HEK293 (cell line): ENCODE measurements around the gene ZNF536.

Experiments used
- CTCF ChIA-PET: fragments of 350-600 bp; formaldehyde crosslinking; extraction: SDS; loops from one replicate; lab custom pipeline; 2021; ENCODE audit warnings: antibody characterized with exemption; lab: Yijun Ruan, JAX
- POLR2A ChIA-PET: fragments of 300-600 bp; formaldehyde crosslinking; extraction: SDS; loops from one replicate; lab custom pipeline; 2020; ENCODE audit warnings: antibody characterized with exemption, inconsistent platforms; lab: Yijun Ruan, JAX
- H3K27ac ChIP-seq: fragments of 200-500 bp; sonication (Bioruptor generic); 2 replicates; pipeline ENCODE4 v1.5.1; 2014; ENCODE audit warnings: low read depth, low read length, control low read depth, inconsistent platforms; ENCODE audit errors: extremely low read depth
- H3K36me3 ChIP-seq, 2 experiments: fragments of 200-500 bp in 1 of 2; sonication (Bioruptor generic) in 1 of 2; 1 replicate in 1 of 2; 2 replicates in 1 of 2; pipeline ENCODE4 v1.5.1; 2014 to 2017; ENCODE audit warnings: inconsistent platforms in 2 of 2, low read length in 2 of 2; ENCODE audit not compliant: control insufficient read depth in 2 of 2, insufficient read depth in 1 of 2
- H3K4me1 ChIP-seq: fragments of 200-500 bp; sonication (Bioruptor generic); 2 replicates; pipeline ENCODE4 v1.5.1; 2014; ENCODE audit warnings: mild to moderate bottlenecking, low read length, inconsistent platforms; ENCODE audit not compliant: control insufficient read depth, insufficient read depth
- H3K4me3 ChIP-seq: 2 replicates; pipeline ENCODE4 v1.5.1; 2011; ENCODE audit warnings: low read depth, mild to moderate bottlenecking, control low read depth, low read length, moderate library complexity
- H3K9me3 ChIP-seq: fragments of 200-500 bp; sonication (Bioruptor generic); 2 replicates; pipeline ENCODE4 v1.5.1; 2014; ENCODE audit warnings: low read depth, low read length, inconsistent platforms; ENCODE audit not compliant: control insufficient read depth, insufficient read depth
- EGR2 ChIP-seq: fragments of 450-650 bp; formaldehyde crosslinking; IDR thresholded peaks from 2 replicates; pipeline ENCODE4 v1.5.1; 2016; ENCODE audit warnings: low read depth, missing biosample characterization, missing genetic modification characterization
- ELK4 ChIP-seq: IDR thresholded peaks from 2 replicates; pipeline ENCODE4 v1.6.1; 2011; ENCODE audit warnings: mild to moderate bottlenecking, low read depth, low read length, borderline replicate concordance
- FEZF1 ChIP-seq: fragments of 450-650 bp; formaldehyde crosslinking; IDR thresholded peaks from 2 replicates; pipeline ENCODE4 v1.5.1; 2016; ENCODE audit warnings: missing biosample characterization, missing genetic modification characterization
- MZF1 ChIP-seq: fragments of 450-650 bp; formaldehyde crosslinking; IDR thresholded peaks from 2 replicates; pipeline ENCODE4 v1.5.1; 2017; ENCODE audit warnings: missing biosample characterization, missing genetic modification characterization, borderline replicate concordance
- ZBTB20 ChIP-seq: fragments of 450-650 bp; formaldehyde crosslinking; IDR thresholded peaks from 2 replicates; pipeline ENCODE4 v1.5.1; 2016; ENCODE audit warnings: missing biosample characterization, missing genetic modification characterization
- ZBTB44 ChIP-seq: fragments of 450-650 bp; IDR thresholded peaks from 2 replicates; pipeline ENCODE4 v1.5.1; 2018; ENCODE audit warnings: missing biosample characterization, mild to moderate bottlenecking, missing genetic modification characterization
- ZNF174 ChIP-seq: fragments of 450-650 bp; formaldehyde crosslinking; IDR thresholded peaks from 2 replicates; pipeline ENCODE4 v1.5.0; 2017; ENCODE audit warnings: missing biosample characterization, mild to moderate bottlenecking, missing genetic modification characterization
- ZNF202 ChIP-seq: fragments of 450-650 bp; formaldehyde crosslinking; IDR thresholded peaks from 2 replicates; pipeline ENCODE4 v1.5.1; 2016; ENCODE audit warnings: missing biosample characterization, missing genetic modification characterization, borderline replicate concordance
- ZNF274 ChIP-seq, 2 experiments: fragments of 200-500 bp in 1 of 2; fragments of 450-650 bp in 1 of 2; sonication (Bioruptor generic) in 1 of 2; formaldehyde crosslinking in 1 of 2; IDR thresholded peaks; 2 replicates each; pipeline versions ENCODE4 v1.5.1 to v1.6.1; 2014 to 2016; ENCODE audit warnings: borderline replicate concordance in 1 of 2, inconsistent platforms in 1 of 2, low read length in 1 of 2, missing biosample characterization in 1 of 2, missing genetic modification characterization in 1 of 2
- ZNF362 ChIP-seq: fragments of 450-650 bp; formaldehyde crosslinking; IDR thresholded peaks from 2 replicates; pipeline ENCODE4 v1.5.1; 2016; ENCODE audit warnings: missing biosample characterization, missing genetic modification characterization
- ZNF366 ChIP-seq: fragments of 450-650 bp; formaldehyde crosslinking; conservative IDR thresholded peaks from 2 replicates; pipeline ENCODE4 v1.5.1; 2016; ENCODE audit warnings: missing biosample characterization, missing genetic modification characterization
- ZNF426 ChIP-seq: fragments of 450-650 bp; formaldehyde crosslinking; IDR thresholded peaks from 2 replicates; pipeline ENCODE4 v1.5.1; 2017; ENCODE audit warnings: missing biosample characterization, missing genetic modification characterization, mild to moderate bottlenecking, inconsistent platforms, moderate library complexity
- ZNF518A ChIP-seq: fragments of 450-650 bp; formaldehyde crosslinking; conservative IDR thresholded peaks from 2 replicates; pipeline ENCODE4 v1.5.1; 2016; ENCODE audit warnings: low read depth, missing biosample characterization, missing genetic modification characterization
- ZNF549 ChIP-seq: fragments of 450-650 bp; IDR thresholded peaks from 2 replicates; pipeline ENCODE4 v1.5.1; 2018; ENCODE audit warnings: missing biosample characterization, missing genetic modification characterization, mild to moderate bottlenecking, inconsistent platforms, moderate library complexity
- ZNF600 ChIP-seq: fragments of 450-650 bp; formaldehyde crosslinking; IDR thresholded peaks from 2 replicates; pipeline ENCODE4 v1.5.1; 2016; ENCODE audit warnings: missing biosample characterization, missing genetic modification characterization
- ZNF660 ChIP-seq: fragments of 450-650 bp; IDR thresholded peaks from 2 replicates; pipeline ENCODE4 v1.5.1; 2018; ENCODE audit warnings: missing biosample characterization, mild to moderate bottlenecking, missing genetic modification characterization
- TF ChIP-seq, protein P1 (sequence below): fragments of 450-650 bp; formaldehyde crosslinking; IDR thresholded peaks from 2 replicates; pipeline ENCODE4 v1.5.1; 2016; ENCODE audit warnings: missing biosample characterization, missing genetic modification characterization, low read depth
- TF ChIP-seq, protein P2 (sequence below): fragments of 450-650 bp; formaldehyde crosslinking; IDR thresholded peaks from 2 replicates; pipeline ENCODE4 v1.5.1; 2016; ENCODE audit warnings: missing biosample characterization, missing genetic modification characterization

Gene ZNF536

DNA sequence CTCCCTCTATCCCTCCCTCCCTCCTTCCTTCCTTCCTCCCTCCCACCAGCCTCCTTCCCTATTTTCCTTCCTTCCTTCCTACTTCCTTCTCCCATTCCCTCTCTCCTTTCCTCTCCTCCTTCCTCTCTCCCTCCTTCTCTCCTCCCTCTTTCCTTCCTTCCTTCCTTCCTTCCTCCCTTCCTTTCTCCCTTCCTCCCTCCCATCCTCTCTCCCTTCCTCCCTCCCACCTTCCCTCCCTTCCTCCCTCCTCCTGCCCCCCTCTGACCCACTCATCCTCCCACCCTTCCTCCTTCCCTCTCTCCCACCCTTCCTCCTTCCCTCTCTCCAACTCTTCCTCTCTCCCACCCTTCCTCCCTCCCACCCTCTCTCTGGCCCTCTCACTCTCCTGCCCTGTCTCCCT, 132.1 kb downstream of the ZNF536 start (continued):
- TF ChIP-seq ZNF426 (no peak), ZNF366 (peak; percentile 99), ZNF274 (IDR thresholded peaks at IDR 0.05; ENCODE audit: low read length) (no peak), ZNF274 (tag by site-specific recombination; IDR thresholded peaks at IDR 0.05; ENCODE audit: borderline replicate concordance) (no peak), ZNF202 (tag by site-specific recombination) (no peak), ELK4 (no peak), EGR2 (tag by site-specific recombination) (peak; percentile 98)

- no peak overlapping the region for H3K27ac ChIP-seq
- CTCF ChIA-PET, result interaction anchor here (0.6 to 1.5 kb wide), 9 partner anchors 8 to 851 kb away, joined by 3 to 7 read pairs (median 3); no protein-coding TSS in a partner anchor
- H3K4me3 ChIP-seq, result no peak overlapping the region
- POLR2A ChIA-PET, result interaction anchor here (0.7 kb wide), 2 partner anchors 115 to 1569 kb away, joined by 3 to 4 read pairs; no protein-coding TSS in a partner anchor
- peaks cover 21% of the 10 kb centered on the region for H3K4me1 ChIP-seq
- H3K36me3 ChIP-seq, result no peaks in the 10 kb centered on the region; a peak in 1 of 3 replicates
- no peaks in the 10 kb centered on the region for H3K9me3 ChIP-seq
- TF ChIP-seq FEZF1, result peak; percentile 75
- TF ChIP-seq, protein P1, sequence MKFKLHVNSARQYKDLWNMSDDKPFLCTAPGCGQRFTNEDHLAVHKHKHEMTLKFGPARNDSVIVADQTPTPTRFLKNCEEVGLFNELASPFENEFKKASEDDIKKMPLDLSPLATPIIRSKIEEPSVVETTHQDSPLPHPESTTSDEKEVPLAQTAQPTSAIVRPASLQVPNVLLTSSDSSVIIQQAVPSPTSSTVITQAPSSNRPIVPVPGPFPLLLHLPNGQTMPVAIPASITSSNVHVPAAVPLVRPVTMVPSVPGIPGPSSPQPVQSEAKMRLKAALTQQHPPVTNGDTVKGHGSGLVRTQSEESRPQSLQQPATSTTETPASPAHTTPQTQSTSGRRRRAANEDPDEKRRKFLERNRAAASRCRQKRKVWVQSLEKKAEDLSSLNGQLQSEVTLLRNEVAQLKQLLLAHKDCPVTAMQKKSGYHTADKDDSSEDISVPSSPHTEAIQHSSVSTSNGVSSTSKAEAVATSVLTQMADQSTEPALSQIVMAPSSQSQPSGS (tag by site-specific recombination), result peak; percentile 95
- peak; percentile 43; the same call in 1 of the 2 replicates for TF ChIP-seq ZNF600
- peak; percentile 72; the same call in 1 of the 2 replicates for TF ChIP-seq ZNF549 (tag by site-specific recombination)
- TF ChIP-seq ZNF518A (tag by site-specific recombination), result 0 out of 2 replicates have a peak, but pooled peaks have one; percentile 15
- TF ChIP-seq ZBTB44 (tag by site-specific recombination), result peak; percentile 65
- peak; percentile 47; the same call in 1 of the 2 replicates for TF ChIP-seq ZNF362
- 0 out of 2 replicates have a peak, but pooled peaks have one; percentile 15 for TF ChIP-seq ZNF660 (tag by site-specific recombination)
- peak; percentile 77 for TF ChIP-seq MZF1 (tag by site-specific recombination)
- TF ChIP-seq ZNF426, result no peak
- TF ChIP-seq ZNF174 (tag by site-specific recombination), result 0 out of 2 replicates have a peak, but pooled peaks have one; percentile 12
- TF ChIP-seq ZBTB20 (tag by site-specific recombination), result no peak
- TF ChIP-seq, protein P2, sequence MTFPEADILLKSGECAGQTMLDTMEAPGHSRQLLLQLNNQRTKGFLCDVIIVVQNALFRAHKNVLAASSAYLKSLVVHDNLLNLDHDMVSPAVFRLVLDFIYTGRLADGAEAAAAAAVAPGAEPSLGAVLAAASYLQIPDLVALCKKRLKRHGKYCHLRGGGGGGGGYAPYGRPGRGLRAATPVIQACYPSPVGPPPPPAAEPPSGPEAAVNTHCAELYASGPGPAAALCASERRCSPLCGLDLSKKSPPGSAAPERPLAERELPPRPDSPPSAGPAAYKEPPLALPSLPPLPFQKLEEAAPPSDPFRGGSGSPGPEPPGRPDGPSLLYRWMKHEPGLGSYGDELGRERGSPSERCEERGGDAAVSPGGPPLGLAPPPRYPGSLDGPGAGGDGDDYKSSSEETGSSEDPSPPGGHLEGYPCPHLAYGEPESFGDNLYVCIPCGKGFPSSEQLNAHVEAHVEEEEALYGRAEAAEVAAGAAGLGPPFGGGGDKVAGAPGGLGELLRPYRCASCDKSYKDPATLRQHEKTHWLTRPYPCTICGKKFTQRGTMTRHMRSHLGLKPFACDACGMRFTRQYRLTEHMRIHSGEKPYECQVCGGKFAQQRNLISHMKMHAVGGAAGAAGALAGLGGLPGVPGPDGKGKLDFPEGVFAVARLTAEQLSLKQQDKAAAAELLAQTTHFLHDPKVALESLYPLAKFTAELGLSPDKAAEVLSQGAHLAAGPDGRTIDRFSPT, result no peak
- TF ChIP-seq ZNF202 (tag by site-specific recombination), result no peak
Measured at GRCh38 chr19:30512176-30513081, 140.2 kb downstream of the ZNF536 start.
